GM19467 (cell line): ENCODE measurements around the gene MERTK.
A peak's percentile ranks its signal among the peaks of the same experiment; 100 is the strongest.
"Not testable (repeated sequence)": the region's sequence is repeated elsewhere in the genome, so short reads cannot be mapped to it uniquely, and the experiment has no call there.

Experiments
- ATAC-seq: cut with Tn5 transposase; IDR thresholded peaks from one replicate; pipeline ENCODE4 v1.9.1; 2021; ENCODE audit warnings: mild to moderate bottlenecking, moderate library complexity; ENCODE audit not compliant: unreplicated experiment

The MERTK gene

DNA sequence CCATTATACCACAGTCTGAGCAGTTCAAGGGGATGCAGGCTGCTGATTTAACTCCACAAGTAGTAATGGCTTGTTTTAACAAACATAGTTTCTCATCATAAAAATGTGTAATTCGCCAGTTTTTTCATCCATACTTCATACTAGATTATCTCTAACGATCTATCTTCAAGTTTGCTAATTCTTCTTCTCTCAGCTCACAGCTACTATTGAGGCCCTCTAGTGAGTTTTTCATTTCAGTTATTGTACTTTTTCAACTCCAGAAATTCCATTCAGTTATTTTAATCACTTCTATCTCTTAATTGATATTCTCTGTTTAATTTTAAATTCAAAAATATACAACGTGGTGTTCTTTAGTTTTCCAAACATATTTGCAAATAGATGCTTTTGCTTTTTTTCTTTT lies 136.5 kb downstream of the MERTK start:
- no peak for ATAC-seq

DNA sequence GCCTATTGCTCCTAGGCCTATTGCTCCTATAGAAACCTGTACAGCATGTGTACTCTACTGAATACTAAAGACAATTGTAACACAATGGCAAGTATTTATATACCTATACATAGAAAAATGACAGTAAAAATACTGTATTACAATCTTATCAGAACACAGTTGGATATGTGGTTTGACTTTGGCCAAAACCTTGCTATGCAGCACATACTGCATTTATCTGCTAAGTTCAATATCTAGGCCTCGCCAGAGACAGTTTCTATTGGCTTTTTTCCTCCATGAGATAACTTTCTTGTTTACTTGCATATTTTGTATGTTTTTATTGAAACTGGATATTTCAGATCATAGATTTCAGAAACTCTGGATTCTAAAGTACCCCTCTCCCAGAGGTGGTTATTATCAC lies 137.4 kb downstream of the MERTK start:
- no peak for ATAC-seq

- not testable (repeated sequence) for ATAC-seq
These were observed 141.1 kb downstream of the MERTK start for GRCh38 chr2:112039556-112039955.

DNA sequence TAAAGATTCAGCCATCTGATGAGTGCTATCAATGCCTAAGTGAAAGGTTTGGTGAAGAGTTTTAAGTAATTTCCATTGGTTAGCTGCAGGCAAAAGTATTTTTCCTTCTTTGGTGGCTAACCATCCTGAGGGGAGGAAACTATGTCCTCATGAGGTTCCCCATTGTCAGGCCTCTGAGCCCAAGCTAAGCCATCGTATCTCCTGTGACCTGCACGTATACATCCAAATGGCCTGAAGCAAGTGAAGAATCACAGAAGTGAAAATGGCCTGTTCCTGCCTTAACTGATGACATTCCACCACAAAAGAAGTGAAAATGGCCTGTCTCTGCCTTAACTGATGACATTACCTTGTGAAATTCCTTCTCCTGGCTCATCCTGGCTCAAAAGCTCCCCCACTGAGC lies 141.7 kb downstream of the MERTK start:
- not testable (repeated sequence) for ATAC-seq

GRCh38 chr2:112041460-112041859 lies 143.1 kb downstream of the MERTK start:
- ATAC-seq, result not testable (repeated sequence)

- ATAC-seq, result no peak
These were observed 147.1 kb downstream of the MERTK start for GRCh38 chr2:112045446-112046014.

DNA sequence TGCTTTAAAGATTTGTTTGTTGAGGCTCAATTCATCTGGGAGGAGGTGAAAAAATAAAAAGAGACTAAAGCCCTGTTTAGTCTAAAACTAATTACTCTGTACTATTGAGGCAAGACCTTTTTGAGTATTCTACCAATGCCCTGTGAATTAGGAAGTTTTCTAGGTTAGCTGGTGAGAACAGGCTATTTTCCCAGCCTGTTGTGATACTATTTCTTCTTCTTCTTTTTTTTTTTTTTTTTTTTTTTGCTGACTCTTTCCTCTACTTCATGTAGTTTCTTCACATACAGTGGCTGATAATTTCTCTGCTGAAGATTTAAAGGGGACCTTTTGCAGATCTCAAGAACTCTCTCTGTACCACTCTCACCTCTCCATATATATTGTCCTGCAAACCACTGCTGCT lies 147.8 kb downstream of the MERTK start:
- no peak for ATAC-seq

DNA sequence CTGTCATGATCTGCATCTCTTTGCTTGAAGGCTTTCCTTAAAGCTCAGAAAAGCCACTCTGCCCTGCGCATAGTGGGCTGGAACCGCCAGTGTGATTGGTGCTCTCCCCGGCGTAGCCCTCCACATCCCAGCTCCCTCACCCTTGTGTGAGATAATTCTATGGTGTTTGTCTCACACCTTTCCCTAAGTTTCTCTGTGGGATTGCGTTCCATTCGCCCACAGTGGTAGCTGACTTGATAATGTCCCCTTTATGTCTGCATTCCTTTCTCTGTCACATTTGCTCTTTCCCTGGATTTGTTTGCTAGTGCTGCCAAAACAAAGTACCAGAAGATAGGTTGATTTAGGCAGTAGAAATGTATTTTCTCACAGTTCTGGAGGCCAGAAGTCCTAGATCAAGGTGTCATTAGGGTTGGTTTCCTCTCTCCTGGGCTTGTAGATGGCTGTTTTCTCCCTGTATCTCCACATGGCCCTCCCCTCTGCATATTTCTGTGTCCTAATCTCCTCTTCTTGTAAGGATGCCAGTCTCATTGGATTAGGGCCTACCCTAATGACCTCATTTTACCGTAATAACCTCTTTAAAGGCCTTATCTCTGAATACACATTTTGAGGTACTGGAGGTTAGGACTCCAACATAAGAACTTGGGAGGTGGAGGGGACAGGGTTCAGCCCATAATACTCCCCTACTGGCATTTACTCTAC lies 149.3 kb downstream of the MERTK start:
- no peak for ATAC-seq

GRCh38 chr2:112048236-112048592 lies 149.8 kb downstream of the MERTK start:
- no peak for ATAC-seq

DNA sequence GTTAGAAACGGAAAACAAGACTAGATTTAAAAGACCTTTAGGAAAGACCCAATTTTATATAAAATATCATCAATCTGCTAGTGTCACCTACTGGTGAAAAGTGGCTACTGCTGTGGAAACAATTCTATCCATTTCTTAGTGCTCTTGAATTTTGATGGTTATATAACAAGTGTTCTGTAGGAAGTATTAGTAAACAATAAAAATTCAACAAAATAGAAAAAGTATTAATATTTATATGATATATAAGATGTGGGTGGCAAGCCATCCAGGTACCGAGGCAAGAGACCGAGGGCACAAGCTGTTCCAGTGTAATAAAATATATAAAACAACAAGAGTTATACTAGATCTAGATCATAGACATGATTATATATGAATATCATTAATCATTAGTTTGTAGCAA lies 150.5 kb downstream of the MERTK start:
- no peak for ATAC-seq

DNA sequence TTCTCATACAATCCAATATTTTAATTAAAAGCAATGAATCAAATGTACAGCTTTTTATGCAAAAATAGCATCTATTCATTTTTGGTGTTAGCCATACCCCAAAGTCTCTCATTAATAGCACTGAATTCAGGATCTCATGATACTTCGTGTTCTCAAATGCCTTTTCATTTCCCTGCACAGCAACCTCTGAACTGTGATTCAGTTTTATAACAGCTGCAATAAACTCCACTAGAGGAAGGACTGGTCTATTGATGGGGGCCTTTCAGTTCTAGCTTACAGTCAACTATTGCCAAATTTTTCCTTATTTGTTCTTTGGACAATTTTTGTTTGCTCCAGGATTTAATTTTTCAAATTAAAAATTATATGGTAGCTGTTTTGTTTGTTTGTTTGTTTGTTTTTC lies 151.9 kb downstream of the MERTK start:
- no peak for ATAC-seq

DNA sequence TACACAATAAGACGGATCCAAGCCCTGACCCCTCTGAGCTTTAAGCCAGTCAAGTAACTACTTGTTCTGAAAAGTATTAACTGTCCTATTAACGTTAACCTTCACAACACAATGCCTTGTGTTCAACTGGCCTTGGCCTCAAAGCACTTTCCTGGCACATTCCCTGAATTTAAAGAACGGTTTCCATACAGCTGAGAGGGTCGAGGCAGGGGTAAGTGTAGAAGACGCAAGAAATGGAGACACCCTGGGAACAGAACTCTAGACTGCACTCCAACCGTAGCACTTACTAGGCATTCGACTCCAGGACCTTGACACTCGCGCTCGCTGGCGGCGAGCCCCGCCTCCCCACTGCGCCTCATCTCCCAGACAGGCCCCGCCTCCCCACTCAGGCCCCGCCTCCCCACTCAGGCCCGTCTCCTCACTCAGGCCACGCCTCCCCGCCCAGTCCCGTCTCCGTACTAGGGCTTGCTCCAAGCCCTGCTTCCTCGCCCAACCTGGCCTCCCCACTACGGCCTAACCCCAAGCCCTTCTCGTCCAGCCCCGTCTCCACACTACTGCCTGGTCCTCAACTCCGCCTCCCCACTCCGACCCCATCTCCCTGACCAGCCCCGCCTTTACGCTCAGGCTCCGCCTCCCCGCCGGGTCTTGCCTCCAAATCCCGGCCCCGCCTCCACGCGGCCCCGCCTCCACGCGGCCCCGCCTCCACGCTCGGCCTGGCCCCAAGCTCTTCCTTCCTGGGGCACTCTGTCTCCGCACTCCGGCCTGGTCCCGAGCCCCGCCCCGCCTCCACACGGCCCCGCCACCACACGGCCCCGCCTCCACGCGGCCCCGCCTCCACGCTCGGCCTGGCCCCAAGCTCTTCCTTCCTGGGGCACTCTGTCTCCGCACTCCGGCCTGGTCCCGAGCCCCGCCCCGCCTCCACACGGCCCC lies 155.8 kb downstream of the MERTK start:
- ATAC-seq, result peak; percentile 54

DNA sequence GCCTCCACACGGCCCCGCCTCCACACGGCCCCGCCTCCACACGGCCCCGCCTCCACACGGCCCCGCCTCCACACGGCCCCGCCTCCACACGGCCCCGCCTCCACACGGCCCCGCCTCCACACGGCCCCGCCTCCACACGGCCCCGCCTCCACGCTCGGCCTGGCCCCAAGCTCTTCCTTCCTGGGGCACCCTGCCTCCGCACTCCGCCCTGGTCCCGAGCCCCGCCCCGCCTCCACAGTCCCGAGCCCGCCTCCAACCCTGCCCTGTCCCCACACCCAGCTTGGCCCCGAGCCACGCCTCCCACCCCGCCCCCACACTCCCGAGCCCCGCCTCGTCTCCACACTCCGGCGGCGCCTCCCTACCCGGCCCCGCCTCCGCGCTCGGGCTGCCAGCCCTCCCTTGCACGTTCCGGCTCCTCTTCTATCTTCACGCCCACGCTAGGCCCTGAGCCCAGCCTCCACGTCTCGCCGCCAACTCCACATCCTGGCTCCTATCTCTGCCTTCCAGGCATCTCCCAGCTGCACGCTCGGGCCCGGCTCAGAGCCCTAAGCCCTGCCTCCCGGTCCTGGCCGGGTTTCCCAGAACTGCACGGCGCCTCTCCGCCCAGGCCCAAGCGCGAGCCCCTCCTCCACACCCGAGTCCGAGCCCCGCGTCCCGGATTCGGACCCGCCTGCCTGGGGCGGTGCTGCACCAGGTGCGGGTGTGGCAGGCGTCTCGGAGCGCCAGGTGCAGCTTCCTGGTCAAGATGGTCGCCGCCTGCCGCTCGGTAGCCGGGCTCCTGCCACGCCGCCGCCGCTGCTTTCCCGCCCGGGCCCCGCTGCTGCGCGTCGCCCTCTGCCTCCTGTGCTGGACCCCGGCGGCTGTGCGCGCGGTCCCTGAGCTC lies 156.7 kb downstream of the MERTK start, which contains the start of gene TMEM87B:
TMEM87B (plus strand) TSS at position 423 of the 883 bp plus-strand sequence; CDS start at position 746, 323 bp downstream.
- ATAC-seq, result peak; percentile 61

DNA sequence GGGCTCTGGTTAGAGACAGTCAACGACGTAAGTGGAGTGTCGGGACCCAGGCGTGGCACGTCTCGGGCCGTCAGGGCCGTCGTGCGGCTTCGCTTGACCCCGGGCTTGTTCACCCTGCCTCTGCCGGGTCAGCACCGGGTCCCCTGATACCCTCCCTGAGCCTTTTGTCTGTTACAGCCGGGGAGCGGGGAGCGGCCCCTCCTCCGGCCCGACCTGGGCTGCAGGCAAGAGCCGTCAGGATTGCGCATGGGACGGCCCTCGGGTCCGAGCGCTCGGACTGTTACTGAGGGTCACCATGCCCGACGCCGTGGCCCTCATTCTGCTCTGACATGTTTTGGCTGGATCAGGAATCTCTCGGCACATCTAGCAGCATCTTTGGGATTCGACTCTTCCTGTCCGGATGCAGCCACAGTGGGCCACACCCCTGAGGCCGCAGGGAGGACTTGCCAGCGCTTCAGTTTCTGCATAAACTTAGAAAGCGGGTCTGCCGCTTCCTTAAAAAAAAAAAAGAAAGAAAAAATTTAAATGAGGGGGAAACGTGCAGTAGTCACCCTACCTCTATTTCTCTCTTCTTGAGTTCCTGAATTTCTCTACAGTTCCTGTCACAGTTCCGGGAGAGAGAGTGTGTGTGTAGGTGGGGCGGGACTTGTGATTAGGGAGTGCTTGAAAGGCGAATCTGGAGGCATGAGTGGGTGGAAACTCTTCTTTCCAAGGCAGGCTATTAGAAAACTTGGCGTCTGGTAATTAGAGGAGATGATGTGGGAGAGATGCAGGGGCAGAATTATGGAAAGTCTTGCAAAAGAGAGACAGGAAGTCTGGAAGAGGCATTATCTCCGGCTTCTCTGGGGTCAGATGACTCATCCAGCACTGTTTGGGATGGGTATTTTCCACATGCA lies 157.6 kb downstream of the MERTK start:
- ATAC-seq, result no peak

- no peak for ATAC-seq
These were observed 158.2 kb downstream of the MERTK start for GRCh38 chr2:112056626-112056987.

DNA sequence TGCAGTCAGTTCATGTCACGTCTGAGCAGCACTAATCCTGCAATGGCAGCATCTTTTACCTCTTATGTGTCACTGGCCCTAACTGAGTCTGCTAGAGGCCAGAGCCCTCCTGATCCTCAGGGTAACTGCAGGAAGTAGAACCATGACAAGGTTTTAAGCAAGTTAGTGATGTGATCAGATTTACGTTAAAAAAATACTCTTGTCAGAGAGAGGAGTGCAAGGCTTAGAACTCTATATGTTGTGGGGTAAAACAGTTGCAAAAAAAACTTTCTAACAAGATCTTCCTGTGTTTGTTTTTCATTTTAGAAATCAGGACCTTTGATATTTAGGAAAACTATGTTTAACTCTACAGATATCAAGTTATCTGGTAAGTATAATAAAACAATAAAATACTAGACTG lies 161.3 kb downstream of the MERTK start:
- no peak for ATAC-seq

GRCh38 chr2:112061299-112061698 lies 162.9 kb downstream of the MERTK start:
- ATAC-seq, result no peak

- no peak for ATAC-seq
These were observed 163.4 kb downstream of the MERTK start for GRCh38 chr2:112061840-112062239.

- no peak for ATAC-seq
These were observed 164.5 kb downstream of the MERTK start for GRCh38 chr2:112062894-112063293.

DNA sequence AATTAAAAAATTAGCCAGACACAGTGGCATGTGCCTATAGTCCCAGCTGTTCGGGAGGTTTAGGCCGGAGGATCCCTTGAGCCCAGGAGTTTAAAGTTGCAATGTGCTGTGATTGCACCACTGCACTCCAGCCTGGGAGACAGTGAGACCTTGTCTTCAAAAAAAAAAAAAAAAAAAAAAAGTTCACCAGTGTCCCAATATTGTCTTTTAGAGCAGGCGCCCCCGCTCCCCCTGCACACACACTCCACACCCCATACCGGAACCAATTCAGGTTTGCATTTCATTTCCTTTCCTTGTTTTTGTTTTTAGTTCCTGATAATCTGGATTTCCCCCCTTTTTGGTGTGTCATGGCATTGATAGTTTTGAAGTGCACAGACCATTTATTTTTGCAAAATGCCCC lies 167.1 kb downstream of the MERTK start:
- ATAC-seq, result no peak
